IMR-90 (cell line): ENCODE results near the gene ZSCAN31. TPM values are rescaled to one million over a fixed set of nuclear protein-coding genes. Genes with fewer than 3 reads are reported as not detected.

Experiments
- ATAC-seq: fragments of 200-7000 bp; cut with Tn5 transposase; 2 replicates; pipeline ENCODE4 v1.9.1; 2020; ENCODE audit warnings: low read depth, mild to moderate bottlenecking, moderate library complexity
- BruUV-seq: library from RNA; stranded (reverse); fragments of 400-500 nt; replicated peaks from 2 replicates; lab custom pipeline; 2021; lab: Mats Ljungman, UMichigan
- CTCF ChIA-PET: fragments of 300-600 bp; formaldehyde crosslinking; extraction: SDS; loops from one replicate; lab custom pipeline; 2021; ENCODE audit warnings: antibody characterized with exemption; lab: Yijun Ruan, JAX
- POLR2A ChIA-PET: fragments of 300-600 bp; sonication (Branson Sonifier 250); formaldehyde crosslinking; loops from one replicate; lab custom pipeline; 2022; ENCODE audit warnings: antibody characterized with exemption; ENCODE audit not compliant: unreplicated experiment; lab: Charles Lee
- DNase-seq: peaks from one replicate; pipeline ENCODE4 v3.0.0; 2013
- H2AFZ ChIP-seq: replicated peaks from 2 replicates; pipeline ENCODE3; 2013; ENCODE audit warnings: low read length, mild to moderate bottlenecking; ENCODE audit not compliant: poor library complexity
- H2AK5ac ChIP-seq: 2 replicates; pipeline ENCODE4 v1.6.1; 2013; ENCODE audit warnings: low read depth, low read length, inconsistent platforms
- H2AK9ac ChIP-seq: replicated peaks from 2 replicates; pipeline ENCODE3; 2013; ENCODE audit warnings: mild to moderate bottlenecking, low read depth, low read length, moderate library complexity; ENCODE audit not compliant: poor library complexity
- H2BK120ac ChIP-seq: 2 replicates; pipeline ENCODE4 v1.6.1; 2013; ENCODE audit warnings: low read depth, low read length, inconsistent platforms
- H2BK15ac ChIP-seq: 3 replicates; pipeline ENCODE4 v1.6.1; 2013; ENCODE audit warnings: low read depth, low read length, inconsistent platforms
- H2BK20ac ChIP-seq: 2 replicates; pipeline ENCODE4 v1.6.1; 2013; ENCODE audit warnings: low read depth, mild to moderate bottlenecking, inconsistent platforms, low read length, moderate library complexity
- H2BK5ac ChIP-seq: 2 replicates; pipeline ENCODE4 v1.6.1; 2013; ENCODE audit warnings: mild to moderate bottlenecking, low read depth, low read length, inconsistent platforms; ENCODE audit not compliant: poor library complexity, severe bottlenecking
- H3K14ac ChIP-seq: replicated peaks from 2 replicates; pipeline ENCODE4 v1.6.1; 2013; ENCODE audit warnings: low read depth, low read length, inconsistent platforms
- H3K18ac ChIP-seq: 2 replicates; pipeline ENCODE4 v1.6.1; 2013; ENCODE audit warnings: low read depth, low read length, control low read depth
- H3K23ac ChIP-seq: 2 replicates; pipeline ENCODE4 v1.6.1; 2013; ENCODE audit warnings: low read depth, low read length, inconsistent platforms
- H3K27ac ChIP-seq: 2 replicates; pipeline ENCODE4 v1.5.1; 2013; ENCODE audit warnings: mild to moderate bottlenecking, control low read depth, low read length; ENCODE audit not compliant: insufficient read depth
- H3K27me3 ChIP-seq: 2 replicates; pipeline ENCODE4 v1.6.1; 2013; ENCODE audit warnings: low read length; ENCODE audit not compliant: control insufficient read depth, insufficient read depth
- H3K36me3 ChIP-seq: 2 replicates; pipeline ENCODE4 v1.6.1; 2013; ENCODE audit warnings: low read length, mixed read lengths; ENCODE audit not compliant: control insufficient read depth, insufficient read depth
- H3K4ac ChIP-seq: 2 replicates; pipeline ENCODE4 v1.6.1; 2013; ENCODE audit warnings: low read depth, low read length, inconsistent platforms
- H3K4me1 ChIP-seq: 2 replicates; pipeline ENCODE4 v1.6.1; 2013; ENCODE audit warnings: low read length, mixed read lengths; ENCODE audit not compliant: control insufficient read depth, insufficient read depth
- H3K4me2 ChIP-seq: 2 replicates; pipeline ENCODE4 v1.6.1; 2013; ENCODE audit warnings: low read depth, mild to moderate bottlenecking, control low read depth, low read length, moderate library complexity
- H3K4me3 ChIP-seq: 2 replicates; pipeline ENCODE4 v1.5.1; 2013; ENCODE audit warnings: low read depth, mild to moderate bottlenecking, control low read depth, low read length, moderate library complexity; ENCODE audit not compliant: insufficient read depth
- H3K56ac ChIP-seq: 2 replicates; pipeline ENCODE4 v1.6.1; 2013; ENCODE audit warnings: low read length, inconsistent platforms; ENCODE audit not compliant: insufficient read depth; ENCODE audit errors: extremely low read depth
- H3K79me1 ChIP-seq, 2 experiments: 2 replicates each; pipeline ENCODE4 v1.6.1; 2013; ENCODE audit warnings: low read length in 2 of 2, inconsistent platforms in 1 of 2, low read depth in 1 of 2
- H3K9ac ChIP-seq: 2 replicates; pipeline ENCODE4 v1.6.1; 2013; ENCODE audit warnings: low read depth, low read length, control low read depth
- H3K9me1 ChIP-seq: 2 replicates; pipeline ENCODE4 v1.6.1; 2013; ENCODE audit warnings: low read length, inconsistent platforms; ENCODE audit not compliant: insufficient read depth
- H3K9me3 ChIP-seq: 2 replicates; pipeline ENCODE4 v1.6.1; 2013; ENCODE audit warnings: low read length; ENCODE audit not compliant: control insufficient read depth, insufficient read depth
- H4K20me1 ChIP-seq: 2 replicates; pipeline ENCODE4 v1.6.1; 2013; ENCODE audit warnings: low read length, inconsistent platforms; ENCODE audit not compliant: insufficient read depth
- H4K5ac ChIP-seq: 2 replicates; pipeline ENCODE4 v1.6.1; 2013; ENCODE audit warnings: mild to moderate bottlenecking, low read depth, low read length, control low read depth
- H4K8ac ChIP-seq, 2 experiments: 2 replicates each; pipeline ENCODE4 v1.6.1; 2013; ENCODE audit warnings: low read depth in 2 of 2, low read length in 2 of 2, control low read depth in 1 of 2, inconsistent platforms in 1 of 2
- H4K91ac ChIP-seq: 2 replicates; pipeline ENCODE4 v1.6.1; 2013; ENCODE audit warnings: low read depth, low read length, inconsistent platforms; ENCODE audit not compliant: insufficient read depth
- BHLHE40 ChIP-seq: fragments of 150-350 bp; IDR thresholded peaks from 2 replicates; pipeline ENCODE4 v1.6.1; 2016; ENCODE audit warnings: mild to moderate bottlenecking, low read depth, low read length
- CEBPB ChIP-seq: IDR thresholded peaks from 2 replicates; pipeline ENCODE4 v1.6.1; 2012; ENCODE audit warnings: low read depth, low read length, improper control_type of control experiment
- CHD1 ChIP-seq: IDR thresholded peaks from 2 replicates; pipeline ENCODE4 v1.6.1; 2012; ENCODE audit warnings: low read depth, low read length, improper control_type of control experiment
- FOS ChIP-seq: fragments of 150-350 bp; IDR thresholded peaks from 2 replicates; pipeline ENCODE4 v1.6.1; 2016; ENCODE audit warnings: low read depth, low read length
- MAFK ChIP-seq: IDR thresholded peaks from 2 replicates; pipeline ENCODE4 v1.6.1; 2012; ENCODE audit warnings: low read depth, low read length, improper control_type of control experiment
- MAZ ChIP-seq: IDR thresholded peaks from 2 replicates; pipeline ENCODE4 v1.6.1; 2012; ENCODE audit warnings: low read depth, mild to moderate bottlenecking, low read length, improper control_type of control experiment, moderate library complexity, borderline replicate concordance
- MXI1 ChIP-seq: IDR thresholded peaks from 2 replicates; pipeline ENCODE4 v1.6.1; 2012; ENCODE audit warnings: low read depth, mild to moderate bottlenecking, low read length, moderate library complexity, borderline replicate concordance
- NFE2L2 ChIP-seq: fragments of 150-350 bp; IDR thresholded peaks from 2 replicates; pipeline ENCODE4 v1.6.1; 2016; ENCODE audit warnings: low read depth, mild to moderate bottlenecking, low read length
- POLR2A ChIP-seq: IDR thresholded peaks from 2 replicates; pipeline ENCODE4 v1.6.1; 2012; ENCODE audit warnings: mild to moderate bottlenecking, low read depth, low read length
- RAD21 ChIP-seq: IDR thresholded peaks from 2 replicates; pipeline ENCODE4 v1.6.1; 2012; ENCODE audit warnings: low read length, improper control_type of control experiment
- RCOR1 ChIP-seq: IDR thresholded peaks from 2 replicates; pipeline ENCODE4 v1.6.1; 2012; ENCODE audit warnings: mild to moderate bottlenecking, low read length, improper control_type of control experiment; ENCODE audit not compliant: insufficient replicate concordance
- RFX5 ChIP-seq: IDR thresholded peaks from 2 replicates; pipeline ENCODE4 v1.8.0; 2012; ENCODE audit warnings: low read depth, mild to moderate bottlenecking, low read length, moderate library complexity
- SMC3 ChIP-seq: fragments of 150-350 bp; IDR thresholded peaks from 2 replicates; pipeline ENCODE4 v1.6.1; 2016; ENCODE audit warnings: low read depth, mild to moderate bottlenecking, antibody characterized with exemption, low read length, moderate library complexity
- WGBS, 2 experiments: methylation state at CpG; one replicate each; pipeline versions ENCODE4 v1.1.5 to v1.1.7; 2013; ENCODE audit warnings: missing lambda C conversion rate in 2 of 2; ENCODE audit not compliant: insufficient read length in 1 of 2; ENCODE audit errors: extremely low coverage in 2 of 2; 5-methylcytosine and 5-hydroxymethylcytosine counted together
- dilution Hi-C: fragments of 300-500 bp; cut with HindIII; formaldehyde crosslinking; loops from one replicate; pipeline ENCODE4 v1.14.3; 2018; ENCODE audit warnings: low sequenced_read_pairs; ENCODE audit not compliant: unreplicated experiment
- in situ Hi-C: fragments of 300-500 bp; cut with MboI; formaldehyde crosslinking; loops from 3 replicates; pipeline ENCODE4 v1.14.3; 2019; ENCODE audit warnings: low sequenced_read_pairs, inconsistent platforms, mixed read lengths
- intact Hi-C: fragments of 100-400 bp; cut with micrococcal nuclease; formaldehyde crosslinking; loops from 2 replicates; pipeline ENCODE4 v1.10.0; 2022
- polyA plus RNA-seq, 3 experiments: library from polyadenylated mRNA; depleted of rRNA; stranded (reverse); fragments of >200 nt; gene quantifications; 2 replicates each; pipeline ENCODE4 v1.2.3, GENCODE V29; 2012; ENCODE audit warnings: low replicate concordance in 1 of 3
- total RNA-seq: library from RNA; depleted of rRNA; stranded (reverse); fragments of >200 nt; gene quantifications from 2 replicates; pipeline ENCODE4 v1.2.3, GENCODE V29; 2012
- TF ChIP-seq, protein P1 (sequence below): conservative IDR thresholded peaks from 2 replicates; pipeline ENCODE4 v1.5.1; 2012; ENCODE audit warnings: mild to moderate bottlenecking, low read depth, low read length, improper control_type of control experiment
- TF ChIP-seq, protein P2 (sequence below): fragments of 150-350 bp; IDR thresholded peaks from 2 replicates; pipeline ENCODE4 v1.6.1; 2016; ENCODE audit warnings: low read depth, mild to moderate bottlenecking, low read length, moderate library complexity, borderline replicate concordance
- TF ChIP-seq, protein P3 (sequence below): fragments of 150-350 bp; IDR thresholded peaks from 2 replicates; pipeline ENCODE4 v1.6.1; 2017; ENCODE audit warnings: mild to moderate bottlenecking, antibody characterized with exemption, low read length, low read depth

The ZSCAN31 gene
- total and polyA plus RNA-seq, 2 of the 4 experiments (the other 2 are of a cell fraction), result 1.4 to 4.7 TPM

DNA sequence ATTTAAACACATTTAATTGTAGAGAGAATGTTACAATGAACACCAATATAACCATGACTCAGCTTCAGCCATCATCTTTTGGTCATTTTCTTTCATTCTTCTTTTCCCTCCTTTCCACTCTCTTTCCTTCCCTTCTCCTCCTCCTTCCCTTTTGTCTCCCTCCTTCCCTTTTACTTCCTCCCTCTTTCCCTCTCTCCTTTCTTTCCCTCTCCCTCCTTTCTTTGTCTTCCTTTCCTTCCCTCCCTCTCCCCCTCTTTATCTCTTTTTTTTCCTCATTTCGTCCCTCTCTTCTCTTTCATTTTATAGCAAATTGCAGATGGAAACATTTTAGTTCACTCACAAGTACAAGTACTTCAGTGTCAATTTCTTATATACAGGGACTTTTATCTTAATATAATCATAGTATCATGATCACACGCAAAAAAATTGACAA lies 15.6 kb upstream of the ZSCAN31 start:
- H3K9me3 ChIP-seq, result no peaks in the 10 kb centered on the region
- no peak overlapping the region for H2BK15ac ChIP-seq
- no peak overlapping the region for H2BK120ac ChIP-seq
- no peaks in the 10 kb centered on the region for H4K20me1 ChIP-seq
- no peak overlapping the region for H2BK20ac ChIP-seq
- H2AK9ac ChIP-seq, result no peak overlapping the region
- ChIA-PET CTCF (interaction anchor here (1.0 kb wide), 1 partner anchor 31 kb away, joined by 3 read pairs; no protein-coding TSS in a partner anchor), POLR2A (interaction anchor here (0.7 kb wide), 1 partner anchor 441 kb away, joined by 3 read pairs; no protein-coding TSS in a partner anchor)
- H3K9me1 ChIP-seq, result peaks cover 9% of the 10 kb centered on the region; the same call in 1 of the 2 replicates
- TF ChIP-seq MXI1, result no peak
- TF ChIP-seq MAZ, result no peak
- TF ChIP-seq, protein P1, sequence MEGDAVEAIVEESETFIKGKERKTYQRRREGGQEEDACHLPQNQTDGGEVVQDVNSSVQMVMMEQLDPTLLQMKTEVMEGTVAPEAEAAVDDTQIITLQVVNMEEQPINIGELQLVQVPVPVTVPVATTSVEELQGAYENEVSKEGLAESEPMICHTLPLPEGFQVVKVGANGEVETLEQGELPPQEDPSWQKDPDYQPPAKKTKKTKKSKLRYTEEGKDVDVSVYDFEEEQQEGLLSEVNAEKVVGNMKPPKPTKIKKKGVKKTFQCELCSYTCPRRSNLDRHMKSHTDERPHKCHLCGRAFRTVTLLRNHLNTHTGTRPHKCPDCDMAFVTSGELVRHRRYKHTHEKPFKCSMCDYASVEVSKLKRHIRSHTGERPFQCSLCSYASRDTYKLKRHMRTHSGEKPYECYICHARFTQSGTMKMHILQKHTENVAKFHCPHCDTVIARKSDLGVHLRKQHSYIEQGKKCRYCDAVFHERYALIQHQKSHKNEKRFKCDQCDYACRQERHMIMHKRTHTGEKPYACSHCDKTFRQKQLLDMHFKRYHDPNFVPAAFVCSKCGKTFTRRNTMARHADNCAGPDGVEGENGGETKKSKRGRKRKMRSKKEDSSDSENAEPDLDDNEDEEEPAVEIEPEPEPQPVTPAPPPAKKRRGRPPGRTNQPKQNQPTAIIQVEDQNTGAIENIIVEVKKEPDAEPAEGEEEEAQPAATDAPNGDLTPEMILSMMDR, result no peak
- TF ChIP-seq MAFK, result no peak
- TF ChIP-seq RCOR1, result no peak
- TF ChIP-seq BHLHE40, result no peak
- TF ChIP-seq RFX5, result no peak
- no peak for TF ChIP-seq SMC3
- no peak for TF ChIP-seq POLR2A
- TF ChIP-seq NFE2L2, result no peak
- TF ChIP-seq, protein P2, sequence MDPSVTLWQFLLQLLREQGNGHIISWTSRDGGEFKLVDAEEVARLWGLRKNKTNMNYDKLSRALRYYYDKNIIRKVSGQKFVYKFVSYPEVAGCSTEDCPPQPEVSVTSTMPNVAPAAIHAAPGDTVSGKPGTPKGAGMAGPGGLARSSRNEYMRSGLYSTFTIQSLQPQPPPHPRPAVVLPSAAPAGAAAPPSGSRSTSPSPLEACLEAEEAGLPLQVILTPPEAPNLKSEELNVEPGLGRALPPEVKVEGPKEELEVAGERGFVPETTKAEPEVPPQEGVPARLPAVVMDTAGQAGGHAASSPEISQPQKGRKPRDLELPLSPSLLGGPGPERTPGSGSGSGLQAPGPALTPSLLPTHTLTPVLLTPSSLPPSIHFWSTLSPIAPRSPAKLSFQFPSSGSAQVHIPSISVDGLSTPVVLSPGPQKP, result no peak
- TF ChIP-seq CHD1, result no peak
- TF ChIP-seq, protein P3, sequence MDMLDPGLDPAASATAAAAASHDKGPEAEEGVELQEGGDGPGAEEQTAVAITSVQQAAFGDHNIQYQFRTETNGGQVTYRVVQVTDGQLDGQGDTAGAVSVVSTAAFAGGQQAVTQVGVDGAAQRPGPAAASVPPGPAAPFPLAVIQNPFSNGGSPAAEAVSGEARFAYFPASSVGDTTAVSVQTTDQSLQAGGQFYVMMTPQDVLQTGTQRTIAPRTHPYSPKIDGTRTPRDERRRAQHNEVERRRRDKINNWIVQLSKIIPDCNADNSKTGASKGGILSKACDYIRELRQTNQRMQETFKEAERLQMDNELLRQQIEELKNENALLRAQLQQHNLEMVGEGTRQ, result no peak
- TF ChIP-seq FOS, result no peak
- TF ChIP-seq RAD21, result no peak
- no peak for TF ChIP-seq CEBPB
- no peak overlapping the region for H3K4me3 ChIP-seq
- no peak overlapping the region for H2AFZ ChIP-seq
- H3K56ac ChIP-seq, result no peak overlapping the region
- H3K4me2 ChIP-seq, result no peak overlapping the region
- H3K4me1 ChIP-seq, result peaks cover 11% of the 10 kb centered on the region
- H3K36me3 ChIP-seq, result no peaks in the 10 kb centered on the region
- DNase-seq (no peak), ATAC-seq (no peak)
- H3K14ac ChIP-seq, result no peak overlapping the region
- intact Hi-C loops, result no loop called here
- no peak overlapping the region for H2BK5ac ChIP-seq
- H3K27me3 ChIP-seq, result peaks cover 4% of the 10 kb centered on the region
- WGBS, 2 experiments, result 83% methylated on average over 1 of the region's 2 CpGs; no CpG with 5 or more reads in 1 of the 2 experiments
- no peak overlapping the region for H4K5ac ChIP-seq
- H3K4ac ChIP-seq, result no peak overlapping the region
- H3K27ac ChIP-seq, result no peak overlapping the region
- dilution Hi-C loops, result no loop called here
- in situ Hi-C loops, result no loop called here
- H2AK5ac ChIP-seq, result no peak overlapping the region
- H3K9ac ChIP-seq, result no peak overlapping the region
- H3K79me1 ChIP-seq, result peaks cover 26 to 50% of the 10 kb centered on the region in 2 experiments
- BruUV-seq, result no TSS peak
- no peak overlapping the region for H3K18ac ChIP-seq
- H4K91ac ChIP-seq, result no peak overlapping the region
- no peak overlapping the region for H4K8ac ChIP-seq
- no peak overlapping the region for H3K23ac ChIP-seq
